ENCODE data around the gene GSDME. TPM values are rescaled to one million over a fixed set of nuclear protein-coding genes. Genes with fewer than 3 reads are reported as not detected.

The GSDME gene
- total RNA-seq, 1 donor from 2014 or later, result 27.7 TPM

DNA sequence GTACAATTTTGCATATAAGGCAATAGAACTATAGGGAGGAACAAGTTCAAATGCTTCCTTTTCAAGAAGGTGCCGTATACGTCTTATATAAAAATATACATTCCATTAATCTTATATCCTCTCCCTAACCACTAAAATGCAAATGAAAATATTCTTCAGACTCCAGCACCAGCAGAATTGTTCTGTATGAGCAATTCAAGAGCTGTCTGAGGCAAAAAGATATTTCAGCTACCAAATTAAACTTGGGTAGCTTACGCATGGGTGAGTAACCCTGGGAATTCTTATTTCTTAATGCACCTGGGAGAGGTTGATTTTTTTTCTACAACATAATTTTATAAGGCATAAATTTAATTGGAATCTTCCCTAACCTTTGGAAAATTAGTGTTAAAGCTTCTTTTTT lies 42.2 kb upstream of the GSDME start:
- DNase-seq (ENCODE audit: low read depth), result no peak
- Histone ChIP-seq H3K9me3 (ENCODE audit: insufficient read depth, low read depth, low read length) (no peaks in the 10 kb centered on the region), H3K4me1 (ENCODE audit: insufficient read depth, low read length) (no peaks in the 10 kb centered on the region), H3K4me3 (ENCODE audit: insufficient read depth, low read depth, low read length) (no peak overlapping the region), H3K27ac (ENCODE audit: low read depth, low read length) (no peak overlapping the region), H3K4me2 (ENCODE audit: low read length) (no peak overlapping the region), H3K79me2 (ENCODE audit: insufficient read depth, low read length) (no peaks in the 10 kb centered on the region), H3K36me3 (ENCODE audit: insufficient read depth, low read length) (peaks cover 24% of the 10 kb centered on the region), H4K20me1 (ENCODE audit: insufficient read depth, low read length) (no peaks in the 10 kb centered on the region), H3K9ac (ENCODE audit: low read length) (no peak overlapping the region), H2AFZ (ENCODE audit: low read depth, low read length) (no peak overlapping the region), H3K27me3 (ENCODE audit: insufficient read depth, low read length) (no peaks in the 10 kb centered on the region)
- no peak for FAIRE-seq
- TF ChIP-seq EZH2 (IDR thresholded peaks at IDR 0.05; ENCODE audit: insufficient read depth, low read length), result no peak
- TF ChIP-seq, protein P1, sequence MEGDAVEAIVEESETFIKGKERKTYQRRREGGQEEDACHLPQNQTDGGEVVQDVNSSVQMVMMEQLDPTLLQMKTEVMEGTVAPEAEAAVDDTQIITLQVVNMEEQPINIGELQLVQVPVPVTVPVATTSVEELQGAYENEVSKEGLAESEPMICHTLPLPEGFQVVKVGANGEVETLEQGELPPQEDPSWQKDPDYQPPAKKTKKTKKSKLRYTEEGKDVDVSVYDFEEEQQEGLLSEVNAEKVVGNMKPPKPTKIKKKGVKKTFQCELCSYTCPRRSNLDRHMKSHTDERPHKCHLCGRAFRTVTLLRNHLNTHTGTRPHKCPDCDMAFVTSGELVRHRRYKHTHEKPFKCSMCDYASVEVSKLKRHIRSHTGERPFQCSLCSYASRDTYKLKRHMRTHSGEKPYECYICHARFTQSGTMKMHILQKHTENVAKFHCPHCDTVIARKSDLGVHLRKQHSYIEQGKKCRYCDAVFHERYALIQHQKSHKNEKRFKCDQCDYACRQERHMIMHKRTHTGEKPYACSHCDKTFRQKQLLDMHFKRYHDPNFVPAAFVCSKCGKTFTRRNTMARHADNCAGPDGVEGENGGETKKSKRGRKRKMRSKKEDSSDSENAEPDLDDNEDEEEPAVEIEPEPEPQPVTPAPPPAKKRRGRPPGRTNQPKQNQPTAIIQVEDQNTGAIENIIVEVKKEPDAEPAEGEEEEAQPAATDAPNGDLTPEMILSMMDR (IDR thresholded peaks at IDR 0.05; ENCODE audit: insufficient read depth, low read depth, low read length), result no peak
- Mint-ChIP-seq H3K27me3 (ENCODE audit: low read depth, unreplicated experiment) (no peaks in the 10 kb centered on the region), H3K27ac (ENCODE audit: unreplicated experiment) (no peak overlapping the region), H3K4me1 (ENCODE audit: low read depth, unreplicated experiment) (no peaks in the 10 kb centered on the region), H3K36me3 (ENCODE audit: low read depth, unreplicated experiment) (peaks cover 17% of the 10 kb centered on the region), H3K9me3 (ENCODE audit: unreplicated experiment) (no peaks in the 10 kb centered on the region), H3K4me3 (ENCODE audit: unreplicated experiment) (no peak overlapping the region)

DNA sequence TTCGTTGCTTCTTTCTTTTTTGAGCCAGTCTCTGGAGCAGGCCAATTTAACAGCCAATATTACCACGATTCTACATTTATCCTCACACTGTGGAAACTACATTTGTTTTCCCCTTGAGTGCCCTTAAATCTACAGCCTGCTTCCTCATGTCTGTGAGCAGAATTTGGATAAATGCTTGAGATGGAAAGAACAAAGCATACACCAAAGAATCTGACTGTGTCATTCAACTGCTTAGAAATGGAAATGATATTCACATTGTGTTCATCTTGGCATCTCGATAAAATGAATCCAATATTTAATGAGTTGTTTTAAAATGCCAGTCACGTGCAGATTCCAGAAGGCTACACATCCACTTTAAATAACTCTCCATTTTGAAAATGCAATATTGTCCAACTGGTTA lies 41.0 kb upstream of the GSDME start:
- TF ChIP-seq, protein P1 (IDR thresholded peaks at IDR 0.05; ENCODE audit: insufficient read depth, low read depth, low read length), result no peak
- TF ChIP-seq EZH2 (IDR thresholded peaks at IDR 0.05; ENCODE audit: insufficient read depth, low read length), result no peak
- Mint-ChIP-seq H3K27ac (ENCODE audit: unreplicated experiment) (no peak overlapping the region), H3K4me3 (ENCODE audit: unreplicated experiment) (no peak overlapping the region), H3K27me3 (ENCODE audit: low read depth, unreplicated experiment) (no peaks in the 10 kb centered on the region), H3K36me3 (ENCODE audit: low read depth, unreplicated experiment) (peaks cover 14% of the 10 kb centered on the region), H3K4me1 (ENCODE audit: low read depth, unreplicated experiment) (peaks cover 6% of the 10 kb centered on the region), H3K9me3 (ENCODE audit: unreplicated experiment) (no peaks in the 10 kb centered on the region)
- no peak overlapping the region for H2AFZ ChIP-seq (ENCODE audit: low read depth, low read length)
- no peaks in the 10 kb centered on the region for H3K79me2 ChIP-seq (ENCODE audit: insufficient read depth, low read length)
- H3K4me2 ChIP-seq (ENCODE audit: low read length), result no peak overlapping the region
- no peaks in the 10 kb centered on the region for H3K27me3 ChIP-seq (ENCODE audit: insufficient read depth, low read length)
- H3K4me3 ChIP-seq (ENCODE audit: insufficient read depth, low read depth, low read length), result no peak overlapping the region
- H3K9me3 ChIP-seq (ENCODE audit: insufficient read depth, low read depth, low read length), result no peaks in the 10 kb centered on the region
- H3K9ac ChIP-seq (ENCODE audit: low read length), result no peak overlapping the region
- H4K20me1 ChIP-seq (ENCODE audit: insufficient read depth, low read length), result no peaks in the 10 kb centered on the region
- DNase-seq (ENCODE audit: low read depth) (no peak), FAIRE-seq (peak; percentile 50)
- H3K36me3 ChIP-seq (ENCODE audit: insufficient read depth, low read length), result peaks cover 16% of the 10 kb centered on the region
- H3K4me1 ChIP-seq (ENCODE audit: insufficient read depth, low read length), result no peaks in the 10 kb centered on the region
- H3K27ac ChIP-seq (ENCODE audit: low read depth, low read length), result no peak overlapping the region

DNA sequence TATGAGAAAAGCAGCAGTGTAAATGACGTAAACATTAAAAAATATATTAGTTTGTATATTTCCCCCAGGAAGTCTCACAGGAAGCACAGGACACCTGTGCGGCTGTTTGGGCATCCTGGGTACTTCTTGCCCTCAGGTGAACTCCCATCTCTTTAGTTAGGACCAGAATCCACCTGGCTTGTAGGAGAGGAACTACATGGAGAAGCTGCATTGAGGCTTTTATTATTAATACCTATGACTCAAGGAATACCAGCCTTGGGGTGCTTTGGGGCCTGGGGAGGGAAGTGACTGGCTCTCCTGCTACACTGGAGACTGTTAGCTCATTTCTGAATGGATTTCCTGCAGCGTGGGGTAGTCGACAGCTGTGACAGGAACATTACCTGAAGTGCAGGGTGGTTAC lies 40.0 kb upstream of the GSDME start:
- no peak overlapping the region for H3K27ac ChIP-seq (ENCODE audit: low read depth, low read length)
- H3K36me3 ChIP-seq (ENCODE audit: insufficient read depth, low read length), result peaks cover 11% of the 10 kb centered on the region
- H3K9me3 ChIP-seq (ENCODE audit: insufficient read depth, low read depth, low read length), result no peaks in the 10 kb centered on the region
- H3K27me3 ChIP-seq (ENCODE audit: insufficient read depth, low read length), result no peaks in the 10 kb centered on the region
- no peak overlapping the region for H3K4me3 ChIP-seq (ENCODE audit: insufficient read depth, low read depth, low read length)
- peaks cover 6% of the 10 kb centered on the region for H3K4me1 Mint-ChIP-seq (ENCODE audit: low read depth, unreplicated experiment)
- no peaks in the 10 kb centered on the region for H3K79me2 ChIP-seq (ENCODE audit: insufficient read depth, low read length)
- no peak overlapping the region for H3K4me2 ChIP-seq (ENCODE audit: low read length)
- no peaks in the 10 kb centered on the region for H4K20me1 ChIP-seq (ENCODE audit: insufficient read depth, low read length)
- no peaks in the 10 kb centered on the region for H3K9me3 Mint-ChIP-seq (ENCODE audit: unreplicated experiment)
- no peak overlapping the region for H3K9ac ChIP-seq (ENCODE audit: low read length)
- peaks cover 12% of the 10 kb centered on the region for H3K36me3 Mint-ChIP-seq (ENCODE audit: low read depth, unreplicated experiment)
- no peak overlapping the region for H3K4me3 Mint-ChIP-seq (ENCODE audit: unreplicated experiment)
- H2AFZ ChIP-seq (ENCODE audit: low read depth, low read length), result no peak overlapping the region
- TF ChIP-seq, protein P1 (IDR thresholded peaks at IDR 0.05; ENCODE audit: insufficient read depth, low read depth, low read length), result no peak
- TF ChIP-seq EZH2 (IDR thresholded peaks at IDR 0.05; ENCODE audit: insufficient read depth, low read length), result no peak
- no peaks in the 10 kb centered on the region for H3K27me3 Mint-ChIP-seq (ENCODE audit: low read depth, unreplicated experiment)
- DNase-seq (ENCODE audit: low read depth) (no peak), FAIRE-seq (no peak)
- H3K4me1 ChIP-seq (ENCODE audit: insufficient read depth, low read length), result no peaks in the 10 kb centered on the region
- H3K27ac Mint-ChIP-seq (ENCODE audit: unreplicated experiment), result no peak overlapping the region

Data from astrocyte (in vitro differentiated cells and primary cell).